Cardiac fibroblast (primary cell): ENCODE results near the gene EMX1.

Experiments used
- DNase-seq, 2 donors: peaks; one replicate each; pipeline versions ENCODE4 v3.0.0 to v3.0.0-alpha.2; 2010; ENCODE audit warnings: low read depth in 2 of 2
- H3K4me3 ChIP-seq, 2 donors: replicated peaks in 1 of 2; 1 replicate in 1 of 2; 2 replicates in 1 of 2; pipeline ENCODE4 v1.5.1; 2011; ENCODE audit warnings: low read depth in 2 of 2, low read length in 2 of 2, mild to moderate bottlenecking in 2 of 2, moderate library complexity in 1 of 2
- CTCF ChIP-seq: IDR thresholded peaks from one replicate; pipeline ENCODE4 v1.5.1; 2011; ENCODE audit warnings: low read depth, mild to moderate bottlenecking, low read length, inconsistent platforms

EMX1 gene

GRCh38 chr2:72984172-72984671 lies 66.9 kb downstream of the EMX1 start:
- no peak overlapping the region for H3K4me3 ChIP-seq
- peak in 1 of 2 donors; percentile 52 for DNase-seq
- TF ChIP-seq CTCF: no peak
